Right renal pelvis (tissue), 4 donors: ENCODE data around the gene ZNF511. TPM values are rescaled to one million over a fixed set of nuclear protein-coding genes. Genes with fewer than 3 reads are reported as not detected.

Experiments used
- DNase-seq, 4 donors: peaks; one replicate each; pipeline ENCODE4 v3.0.0-alpha.2; 2013; ENCODE audit warnings: low read depth in 4 of 4, low spot score in 3 of 4, missing footprints in 1 of 4
- polyA plus RNA-seq, 4 donors: library from polyadenylated mRNA; unstranded; fragments of 120-200 nt; gene quantifications; one replicate each; pipeline ENCODE4 v1.2.1, GENCODE V29; 2013; ENCODE audit not compliant: insufficient read length in 4 of 4

The ZNF511 gene
- polyA plus RNA-seq, 4 donors = 32.9 to 41.8 (median 38.8) TPM

- DNase-seq = peak; percentile 73 to 89 (median 76)
Observed at GRCh38 chr10:133329491-133330202, 20.9 kb downstream of the ZNF511 start.

- DNase-seq = no peak
Observed at GRCh38 chr10:133332936-133333699, 24.4 kb downstream of the ZNF511 start.

GRCh38 chr10:133334503-133335245, 26.0 kb downstream of the ZNF511 start:
- DNase-seq = no peak

GRCh38 chr10:133335246-133336117, 26.8 kb downstream of the ZNF511 start:
- DNase-seq = peak in 1 of 4 donors; percentile 42

GRCh38 chr10:133336118-133336576, 27.4 kb downstream of the ZNF511 start:
- no peak for DNase-seq

GRCh38 chr10:133336577-133337369, 28.1 kb downstream of the ZNF511 start, which contains the start of gene CALY:
Gene CALY (minus strand): TSS chr10:133336896. CDS start chr10:133328989, 7,907 bp downstream.
- DNase-seq = no peak

GRCh38 chr10:133337370-133337725, 28.6 kb downstream of the ZNF511 start:
- no peak for DNase-seq

GRCh38 chr10:133338080-133339071, 29.7 kb downstream of the ZNF511 start:
- DNase-seq = no peak

- no peak for DNase-seq
Observed at GRCh38 chr10:133339708-133340380, 31.1 kb downstream of the ZNF511 start.

- DNase-seq = no peak
Observed at GRCh38 chr10:133341983-133342382, 33.3 kb downstream of the ZNF511 start.

GRCh38 chr10:133342942-133343341, 34.2 kb downstream of the ZNF511 start:
- no peak for DNase-seq

GRCh38 chr10:133343558-133343957, 34.8 kb downstream of the ZNF511 start:
- no peak for DNase-seq

- DNase-seq = no peak
Observed at GRCh38 chr10:133344236-133344635, 35.5 kb downstream of the ZNF511 start.

GRCh38 chr10:133346413-133346812, 37.7 kb downstream of the ZNF511 start:
- DNase-seq = no peak

GRCh38 chr10:133347710-133348517, 39.2 kb downstream of the ZNF511 start:
- DNase-seq = no peak

GRCh38 chr10:133349160-133349568, 40.5 kb downstream of the ZNF511 start:
- no peak for DNase-seq

GRCh38 chr10:133349577-133350011, 40.9 kb downstream of the ZNF511 start:
- no peak for DNase-seq
